ENCODE measurements around the gene UNC50.
"Not testable (repeated sequence)": the region's sequence is repeated elsewhere in the genome, so short reads cannot be mapped to it uniquely, and the experiment has no call there.

UNC50 gene

GRCh38 chr2:98576666-98577312 lies 31.6 kb upstream of the UNC50 start:
- no peak for DNase-seq (ENCODE audit: low read depth)

- DNase-seq (ENCODE audit: low read depth): no peak
Observed at GRCh38 chr2:98577313-98577712, 31.1 kb upstream of the UNC50 start.

GRCh38 chr2:98578231-98578630 lies 30.2 kb upstream of the UNC50 start:
- no peak for DNase-seq (ENCODE audit: low read depth)

GRCh38 chr2:98579926-98580325 lies 28.5 kb upstream of the UNC50 start:
- no peak for DNase-seq (ENCODE audit: low read depth)

GRCh38 chr2:98580656-98581284 lies 27.6 kb upstream of the UNC50 start:
- no peak for DNase-seq (ENCODE audit: low read depth)

- no peak for DNase-seq (ENCODE audit: low read depth)
Observed at GRCh38 chr2:98582523-98582922, 25.9 kb upstream of the UNC50 start.

- no peak for DNase-seq (ENCODE audit: low read depth)
Observed at GRCh38 chr2:98583276-98583675, 25.1 kb upstream of the UNC50 start.

- no peak for DNase-seq (ENCODE audit: low read depth)
Observed at GRCh38 chr2:98583816-98584618, 24.4 kb upstream of the UNC50 start.

GRCh38 chr2:98585386-98585785 lies 23.0 kb upstream of the UNC50 start:
- DNase-seq (ENCODE audit: low read depth): no peak

GRCh38 chr2:98586551-98587140 lies 21.7 kb upstream of the UNC50 start:
- no peak for DNase-seq (ENCODE audit: low read depth)

- no peak for DNase-seq (ENCODE audit: low read depth)
Observed at GRCh38 chr2:98588880-98589431, 19.4 kb upstream of the UNC50 start.

- no peak for DNase-seq (ENCODE audit: low read depth)
Observed at GRCh38 chr2:98589489-98589888, 18.9 kb upstream of the UNC50 start.

GRCh38 chr2:98592565-98592964 lies 15.8 kb upstream of the UNC50 start:
- DNase-seq (ENCODE audit: low read depth): no peak

- DNase-seq (ENCODE audit: low read depth): not testable (repeated sequence)
Observed at GRCh38 chr2:98594665-98595064, 13.7 kb upstream of the UNC50 start.

GRCh38 chr2:98598781-98599428 lies 9.5 kb upstream of the UNC50 start:
- no peak for DNase-seq (ENCODE audit: low read depth)

- DNase-seq (ENCODE audit: low read depth): no peak
Observed at GRCh38 chr2:98601532-98602132, 6.8 kb upstream of the UNC50 start.

- DNase-seq (ENCODE audit: low read depth): no peak
Observed at GRCh38 chr2:98604547-98604946, 3.8 kb upstream of the UNC50 start.

- no peak for DNase-seq (ENCODE audit: low read depth)
Observed at GRCh38 chr2:98605076-98605475, 3.3 kb upstream of the UNC50 start.

- DNase-seq (ENCODE audit: low read depth): no peak
Observed at GRCh38 chr2:98606431-98606830, 2.0 kb upstream of the UNC50 start.

- no peak for DNase-seq (ENCODE audit: low read depth)
Observed at GRCh38 chr2:98607104-98607503, 1.3 kb upstream of the UNC50 start.

- no peak for DNase-seq (ENCODE audit: low read depth)
Observed at GRCh38 chr2:98607741-98608115, 661 bp upstream of the UNC50 start.

All from CMK (cell line).